Activated effector memory CD4-positive, alpha-beta T cell treated with Interleukin-2 at 50 U/mL for 16 hours (primary cell): ENCODE results near the gene DIP2C.
"Not testable (repeated sequence)": the region's sequence is repeated elsewhere in the genome, so short reads cannot be mapped to it uniquely, and the experiment has no call there.

Experiments used
- DNase-seq: peaks from one replicate; pipeline ENCODE4 v3.0.0-alpha.2; 2020

DIP2C gene, protein sequence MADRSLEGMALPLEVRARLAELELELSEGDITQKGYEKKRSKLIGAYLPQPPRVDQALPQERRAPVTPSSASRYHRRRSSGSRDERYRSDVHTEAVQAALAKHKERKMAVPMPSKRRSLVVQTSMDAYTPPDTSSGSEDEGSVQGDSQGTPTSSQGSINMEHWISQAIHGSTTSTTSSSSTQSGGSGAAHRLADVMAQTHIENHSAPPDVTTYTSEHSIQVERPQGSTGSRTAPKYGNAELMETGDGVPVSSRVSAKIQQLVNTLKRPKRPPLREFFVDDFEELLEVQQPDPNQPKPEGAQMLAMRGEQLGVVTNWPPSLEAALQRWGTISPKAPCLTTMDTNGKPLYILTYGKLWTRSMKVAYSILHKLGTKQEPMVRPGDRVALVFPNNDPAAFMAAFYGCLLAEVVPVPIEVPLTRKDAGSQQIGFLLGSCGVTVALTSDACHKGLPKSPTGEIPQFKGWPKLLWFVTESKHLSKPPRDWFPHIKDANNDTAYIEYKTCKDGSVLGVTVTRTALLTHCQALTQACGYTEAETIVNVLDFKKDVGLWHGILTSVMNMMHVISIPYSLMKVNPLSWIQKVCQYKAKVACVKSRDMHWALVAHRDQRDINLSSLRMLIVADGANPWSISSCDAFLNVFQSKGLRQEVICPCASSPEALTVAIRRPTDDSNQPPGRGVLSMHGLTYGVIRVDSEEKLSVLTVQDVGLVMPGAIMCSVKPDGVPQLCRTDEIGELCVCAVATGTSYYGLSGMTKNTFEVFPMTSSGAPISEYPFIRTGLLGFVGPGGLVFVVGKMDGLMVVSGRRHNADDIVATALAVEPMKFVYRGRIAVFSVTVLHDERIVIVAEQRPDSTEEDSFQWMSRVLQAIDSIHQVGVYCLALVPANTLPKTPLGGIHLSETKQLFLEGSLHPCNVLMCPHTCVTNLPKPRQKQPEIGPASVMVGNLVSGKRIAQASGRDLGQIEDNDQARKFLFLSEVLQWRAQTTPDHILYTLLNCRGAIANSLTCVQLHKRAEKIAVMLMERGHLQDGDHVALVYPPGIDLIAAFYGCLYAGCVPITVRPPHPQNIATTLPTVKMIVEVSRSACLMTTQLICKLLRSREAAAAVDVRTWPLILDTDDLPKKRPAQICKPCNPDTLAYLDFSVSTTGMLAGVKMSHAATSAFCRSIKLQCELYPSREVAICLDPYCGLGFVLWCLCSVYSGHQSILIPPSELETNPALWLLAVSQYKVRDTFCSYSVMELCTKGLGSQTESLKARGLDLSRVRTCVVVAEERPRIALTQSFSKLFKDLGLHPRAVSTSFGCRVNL (N-terminal part only)

DNA sequence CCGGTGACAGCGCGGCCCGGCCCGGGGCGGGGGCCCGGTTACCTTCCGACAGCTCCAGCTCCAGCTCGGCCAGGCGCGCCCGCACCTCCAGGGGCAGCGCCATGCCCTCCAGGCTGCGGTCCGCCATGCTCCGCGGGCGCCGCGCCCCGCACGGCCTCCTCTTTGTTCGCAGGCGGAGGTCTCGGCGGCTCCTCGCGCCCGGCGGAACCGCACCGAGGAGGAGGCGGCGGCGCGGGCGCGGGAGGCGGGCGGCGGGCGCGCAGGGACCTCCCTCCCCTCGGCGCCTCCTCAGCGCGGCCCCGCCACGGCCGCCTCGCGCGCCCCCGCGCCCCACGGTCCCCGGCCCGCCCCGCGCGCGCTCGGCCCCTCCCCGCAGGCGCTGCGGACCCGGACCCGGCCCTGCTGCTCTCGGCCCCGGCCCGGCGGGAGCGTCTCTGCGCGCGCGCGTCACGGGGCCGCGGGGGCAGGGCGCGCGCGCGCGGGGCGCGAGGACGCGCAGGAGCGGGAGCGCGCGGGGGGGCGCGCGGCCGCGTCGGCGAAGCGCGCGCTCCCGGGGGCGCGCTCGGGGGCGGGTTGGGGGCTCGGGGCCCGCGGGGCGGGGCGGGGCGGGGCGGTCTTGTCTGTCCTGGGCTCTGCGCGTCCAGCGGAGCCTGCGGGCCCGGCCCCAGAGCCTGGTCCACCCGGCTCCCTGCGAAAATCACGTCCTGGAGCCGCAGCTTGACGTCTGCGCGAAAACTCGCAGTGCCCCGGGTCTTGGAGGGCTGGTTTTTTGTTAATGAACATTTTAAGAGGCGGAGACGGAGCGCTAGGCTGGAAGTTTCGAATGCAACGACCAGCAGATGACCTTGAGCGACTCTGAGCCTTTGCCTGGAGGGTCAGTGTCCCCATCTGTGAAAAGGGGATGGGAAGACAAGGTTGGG, at the start of gene DIP2C:
TSS of gene DIP2C (minus strand) at position 217 of the 920 bp plus-strand sequence. CDS start at position 127, 90 bp downstream.
- no peak for DNase-seq

DNA sequence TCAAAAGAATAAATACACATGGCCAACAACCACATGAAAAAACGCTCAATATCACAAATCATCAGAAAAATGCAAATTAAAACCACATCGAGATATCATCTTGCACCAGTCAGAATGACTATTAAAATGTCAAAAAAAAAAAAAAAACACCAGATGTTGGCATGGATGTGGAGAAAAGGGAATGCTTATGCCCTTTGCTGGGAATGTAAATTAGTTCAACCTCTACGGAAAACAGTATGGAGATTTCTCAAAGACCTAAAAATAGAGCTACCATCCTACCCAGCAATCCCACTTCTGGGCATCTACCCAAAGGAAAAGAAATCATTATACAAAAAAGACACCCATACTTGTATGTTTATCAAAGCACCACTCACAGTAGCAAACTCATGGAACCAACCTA, 45.0 kb upstream of the DIP2C start:
- no peak for DNase-seq

DNA sequence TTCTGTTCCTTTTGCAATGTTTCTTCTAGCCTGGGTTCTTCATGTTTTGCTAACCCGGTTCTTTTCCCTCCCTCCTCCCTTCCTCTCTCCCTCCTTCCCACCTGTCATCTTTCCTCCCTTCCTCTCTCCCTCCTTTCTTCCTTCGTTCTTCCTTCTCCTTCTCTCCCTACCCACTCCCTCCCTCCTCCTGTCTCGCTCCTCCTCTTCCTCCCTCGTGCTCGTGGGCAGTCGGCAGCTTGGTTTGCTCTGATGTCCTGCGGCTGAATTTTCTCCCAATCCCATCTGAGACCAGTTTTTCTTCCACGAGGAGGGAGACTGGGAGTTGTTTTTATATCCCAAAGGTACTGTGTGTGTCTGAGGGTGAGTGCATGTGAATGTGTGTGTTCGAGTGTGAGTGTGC, 43.6 kb upstream of the DIP2C start:
- no peak for DNase-seq

DNA sequence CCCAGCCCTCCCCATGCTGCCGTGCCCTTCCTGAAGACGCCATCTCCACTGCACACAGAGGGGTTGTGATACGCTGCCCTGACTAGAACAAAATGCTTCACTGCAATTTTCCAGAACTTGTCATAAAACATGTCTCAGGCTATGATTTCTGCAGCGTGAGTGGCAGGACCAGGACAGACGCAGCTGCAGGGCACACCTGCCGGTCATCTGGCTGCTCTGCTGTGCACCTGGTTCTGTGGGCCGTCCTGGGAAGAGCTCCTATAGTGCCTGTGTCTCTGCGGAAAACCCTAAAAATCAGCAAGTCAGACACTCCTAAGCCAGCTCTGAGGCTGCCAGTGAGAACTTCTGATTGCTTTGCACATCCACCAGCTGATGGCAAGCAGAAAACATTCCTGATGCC, 39.7 kb upstream of the DIP2C start:
- DNase-seq = no peak

DNA sequence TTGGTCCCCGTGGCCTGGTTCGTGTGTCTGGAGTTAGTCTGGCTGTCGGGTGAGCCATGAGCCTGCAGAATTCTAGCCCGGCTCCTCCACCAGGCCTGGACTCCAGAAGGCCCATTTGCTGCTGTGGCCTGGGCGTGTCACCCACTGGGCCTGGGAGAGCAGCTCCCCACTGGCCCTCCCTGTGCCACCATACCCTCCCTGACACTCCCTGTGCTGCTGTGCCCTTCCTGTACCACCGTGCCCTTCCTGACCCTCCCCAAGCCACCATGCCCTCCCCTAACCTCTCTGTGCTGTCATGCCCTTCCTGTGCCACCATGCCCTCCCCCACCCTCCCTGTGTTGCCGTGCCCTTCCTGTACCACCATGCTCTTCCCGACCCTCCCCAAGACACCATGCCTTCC, 39.1 kb upstream of the DIP2C start:
- DNase-seq = no peak

DNA sequence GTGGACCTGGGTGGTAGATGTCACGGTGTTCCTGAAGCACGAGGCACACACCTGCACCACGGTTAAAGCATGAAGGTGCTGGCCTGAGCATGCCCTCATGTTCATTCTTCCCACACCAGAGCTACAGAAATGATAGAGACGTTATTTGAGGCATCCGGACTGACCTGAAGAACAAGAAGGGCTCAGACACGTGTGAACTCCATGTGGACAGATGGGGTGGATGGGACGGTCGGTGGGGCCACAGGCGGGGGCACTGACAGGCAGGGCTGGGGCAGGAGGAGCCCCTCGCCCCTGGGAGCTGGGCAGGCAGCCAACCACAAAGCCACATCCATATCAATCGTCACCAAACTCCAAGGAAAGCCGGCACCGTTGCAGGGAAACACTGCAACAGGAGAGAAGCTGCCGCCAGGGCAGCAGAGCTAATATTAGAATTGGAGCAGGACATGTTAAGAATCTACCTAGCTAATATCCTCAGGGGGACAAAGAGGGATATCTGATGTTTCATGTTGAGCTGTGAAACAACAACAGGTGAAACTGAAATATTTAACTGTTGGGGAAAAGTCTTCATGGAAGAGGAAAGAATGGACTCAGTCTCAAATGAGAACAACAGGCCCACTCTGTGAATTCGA, 37.8 kb upstream of the DIP2C start:
- no peak for DNase-seq

DNA sequence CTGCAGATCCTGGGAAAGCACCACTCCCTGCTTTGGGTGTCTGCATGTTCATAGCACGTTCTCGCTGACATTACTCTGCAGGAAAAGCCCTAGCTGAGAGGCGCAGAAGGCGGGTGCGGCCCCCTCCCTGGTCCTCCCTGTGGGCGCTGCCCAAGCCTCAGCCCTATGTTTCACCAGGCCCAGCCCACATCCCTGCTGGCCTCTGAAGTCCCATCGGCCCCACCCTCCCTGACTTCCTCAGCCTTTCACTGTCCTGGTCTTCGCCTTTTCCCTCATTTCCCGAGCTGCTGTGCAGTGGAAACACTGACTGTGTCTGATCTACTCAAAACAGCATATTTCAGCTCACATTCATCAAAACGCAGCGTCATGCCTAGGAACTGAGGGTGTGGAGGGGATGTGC, 36.3 kb upstream of the DIP2C start:
- DNase-seq = no peak

DNA sequence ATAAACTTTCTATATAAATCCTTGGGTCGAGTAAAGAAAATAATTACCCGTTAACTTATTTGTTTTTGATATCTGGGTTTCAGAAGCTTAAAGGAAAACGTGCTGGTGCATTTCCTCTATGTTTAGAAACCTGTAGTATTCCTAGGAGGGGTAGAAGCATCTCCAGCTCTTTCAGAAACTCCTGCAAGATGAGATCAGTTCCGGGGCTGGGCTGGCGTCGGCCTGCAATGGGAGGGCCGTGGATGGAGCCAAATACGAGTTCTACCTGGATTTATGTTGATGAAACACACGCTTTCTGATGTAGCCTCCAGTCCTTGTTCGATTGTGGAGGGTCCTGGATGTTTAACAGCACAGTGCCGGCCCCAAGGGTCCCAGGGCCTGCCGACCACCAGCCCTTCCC, 35.8 kb upstream of the DIP2C start:
- no peak for DNase-seq

DNA sequence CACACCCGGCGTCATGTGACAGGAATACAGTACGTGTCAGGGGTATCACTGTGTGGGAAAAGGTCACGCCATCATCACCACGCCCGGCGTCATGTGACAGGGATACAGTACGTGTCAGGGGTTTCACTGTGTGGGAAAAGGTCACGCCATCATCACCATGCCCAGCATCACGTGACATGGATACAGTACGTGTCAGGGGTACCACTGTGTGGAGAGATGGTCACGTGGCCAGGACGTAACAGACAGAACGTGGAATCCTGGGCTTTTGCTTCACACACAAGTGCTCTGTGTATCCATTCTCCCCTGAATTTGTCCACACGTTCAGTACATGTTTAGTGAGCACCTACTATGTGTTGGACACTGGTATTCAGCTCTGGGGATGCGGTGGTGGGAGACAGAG, 34.5 kb upstream of the DIP2C start:
- no peak for DNase-seq

DNA sequence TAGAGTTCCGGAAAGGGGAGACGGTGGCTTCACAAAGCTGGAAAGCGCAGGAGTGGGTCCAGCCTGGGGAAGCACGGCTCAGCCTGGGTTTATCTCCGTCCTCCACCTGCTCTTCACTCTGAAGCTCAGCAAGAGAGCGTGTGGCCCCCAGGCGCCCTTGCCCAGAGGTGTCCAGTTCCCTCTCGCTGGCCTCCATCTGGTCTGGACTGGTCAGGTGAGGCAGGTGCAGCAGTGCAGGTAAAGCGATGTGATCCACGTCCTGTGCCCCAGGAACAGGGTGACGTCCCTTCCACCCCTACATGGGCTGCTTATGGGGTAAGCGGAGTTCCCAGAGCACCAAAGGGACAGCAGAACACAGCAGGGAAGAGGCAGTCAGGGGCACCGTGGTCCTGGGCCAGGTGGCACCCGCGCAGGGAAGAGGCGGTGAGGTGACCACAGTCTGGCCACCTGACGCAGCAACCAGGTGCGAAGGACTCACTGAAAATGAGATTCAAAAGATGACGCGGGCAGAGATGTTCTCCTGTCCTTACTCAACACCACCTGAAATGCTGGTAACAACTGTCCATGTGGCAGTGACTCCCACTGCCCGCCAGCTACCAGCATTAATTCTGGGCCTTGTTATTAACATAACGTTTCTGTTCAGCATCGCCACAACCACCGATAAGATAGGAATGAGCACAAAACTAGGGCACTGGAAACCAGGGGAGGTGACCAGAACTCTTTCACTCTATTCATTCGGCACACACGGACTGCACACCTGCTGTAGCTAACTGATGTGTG, 33.0 kb upstream of the DIP2C start:
- DNase-seq = no peak

DNA sequence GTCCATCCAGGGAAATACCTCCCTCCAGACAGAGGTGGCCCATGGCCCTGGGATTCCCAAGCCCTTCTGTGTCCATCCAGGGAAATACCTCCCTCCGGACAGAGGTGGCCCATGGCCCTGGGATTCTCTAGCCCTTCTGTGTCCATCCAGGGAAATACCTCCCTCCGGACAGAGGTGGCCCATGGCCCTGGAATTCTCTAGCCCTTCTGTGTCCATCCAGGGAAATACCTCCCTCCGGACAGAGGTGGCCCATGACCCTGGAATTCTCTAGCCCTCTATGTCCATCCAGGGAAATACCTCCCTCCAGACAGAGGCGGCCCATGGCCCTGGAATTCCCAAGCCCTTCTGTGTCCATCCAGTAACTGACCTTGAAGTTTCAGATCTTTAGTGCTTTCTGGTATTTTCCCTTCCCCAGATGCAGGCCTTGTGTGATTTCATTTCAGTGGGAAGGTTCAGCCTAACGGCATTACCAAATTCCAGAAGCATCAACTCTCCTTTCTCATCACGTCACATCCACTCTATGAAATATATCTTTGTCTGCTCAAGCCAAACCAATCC, 28.8 kb upstream of the DIP2C start:
- DNase-seq = no peak

DNA sequence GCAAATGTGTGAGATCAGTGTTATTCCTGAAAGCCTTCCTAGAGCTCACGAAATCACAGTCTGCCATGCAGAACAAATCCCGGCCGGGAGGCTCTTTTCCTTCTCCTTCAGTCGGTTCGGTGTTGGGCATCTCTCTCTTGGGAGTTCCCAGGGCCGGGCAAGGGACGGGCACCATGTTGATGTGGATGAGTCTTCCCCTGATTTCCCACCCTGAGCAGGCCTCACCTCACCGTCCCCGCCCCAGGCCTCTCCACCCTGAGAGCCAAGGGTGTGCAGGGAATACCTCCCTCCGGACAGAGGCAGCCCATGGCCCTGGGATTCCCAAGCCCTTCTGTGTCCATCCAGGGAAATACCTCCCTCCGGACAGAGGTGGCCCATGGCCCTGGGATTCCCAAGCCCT, 28.0 kb upstream of the DIP2C start:
- DNase-seq = no peak

DNA sequence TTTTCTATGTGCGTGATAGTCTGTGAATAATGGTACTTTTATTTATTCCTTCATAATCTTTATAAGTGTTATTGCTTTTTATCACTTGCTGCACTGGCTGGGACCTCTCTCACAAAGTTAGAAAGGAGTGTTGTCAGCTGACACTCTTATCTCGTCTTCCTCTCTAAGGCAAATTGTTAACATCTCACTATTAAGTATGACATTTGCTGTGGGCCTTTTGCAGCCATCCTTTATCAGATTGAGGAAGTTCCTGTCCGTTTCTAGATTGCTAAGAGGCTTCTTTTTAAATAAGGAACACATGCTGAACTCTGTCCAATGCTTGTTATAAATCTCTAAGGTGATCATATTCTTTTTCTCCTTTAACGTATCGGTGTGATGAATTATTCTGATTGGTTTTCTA, 27.4 kb upstream of the DIP2C start:
- DNase-seq = no peak

DNA sequence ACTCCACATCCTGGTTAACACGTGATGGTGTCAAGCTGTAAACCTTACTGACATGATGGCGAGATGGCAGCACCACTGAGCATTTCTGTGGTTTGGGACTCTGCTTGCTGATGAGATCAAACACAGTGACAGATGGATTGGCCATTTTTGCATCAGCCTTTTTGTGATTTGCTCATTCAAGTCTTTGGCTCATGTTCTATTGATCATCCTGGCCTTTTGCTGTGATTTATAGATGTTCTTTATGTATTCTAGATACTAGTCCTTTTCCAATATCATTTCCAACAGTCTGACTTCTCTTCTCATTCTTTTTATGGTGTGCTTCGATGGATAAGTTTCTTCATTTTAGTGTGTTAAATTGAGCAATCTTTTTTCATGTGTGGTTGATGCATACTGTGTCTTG, 24.7 kb upstream of the DIP2C start:
- DNase-seq = no peak

DNA sequence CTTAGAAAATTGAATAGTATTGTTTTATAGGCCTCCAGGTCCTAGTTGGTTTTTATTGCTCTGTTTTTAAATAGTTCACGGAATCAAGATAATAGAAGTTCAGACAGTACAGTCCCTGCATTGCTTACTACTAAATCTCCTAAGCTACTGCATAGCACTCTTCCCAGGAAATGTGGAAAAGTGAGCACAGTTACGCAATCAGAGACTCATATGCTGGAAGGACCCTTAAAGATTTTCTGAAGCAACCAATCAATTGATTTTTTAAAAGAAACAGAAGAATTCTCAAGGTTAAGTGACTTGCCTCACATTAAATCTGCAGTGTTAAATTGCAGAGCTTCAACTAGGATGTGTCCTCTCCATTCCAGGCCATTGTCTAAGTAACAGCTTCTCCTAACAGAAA, 23.1 kb upstream of the DIP2C start:
- no peak for DNase-seq

DNA sequence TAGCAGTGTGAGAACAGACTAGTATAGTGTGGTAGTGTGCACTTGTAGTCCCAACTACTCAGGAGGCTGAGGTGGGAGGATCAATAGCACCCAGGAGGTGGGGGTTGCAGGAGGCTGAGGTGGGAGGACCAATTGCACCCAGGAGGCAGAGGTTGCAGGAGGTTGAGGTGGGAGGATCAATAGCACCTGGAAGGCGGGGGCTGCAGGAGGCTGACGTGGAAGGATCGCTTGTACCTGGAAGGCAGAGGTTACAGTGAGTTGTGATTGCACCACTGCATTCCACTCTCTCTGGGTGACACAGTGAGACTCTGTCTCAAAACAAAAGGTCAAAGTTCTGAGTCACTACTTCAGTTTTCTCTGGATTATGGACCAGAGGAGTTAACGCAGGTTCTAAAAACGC, 22.6 kb upstream of the DIP2C start:
- no peak for DNase-seq

DNA sequence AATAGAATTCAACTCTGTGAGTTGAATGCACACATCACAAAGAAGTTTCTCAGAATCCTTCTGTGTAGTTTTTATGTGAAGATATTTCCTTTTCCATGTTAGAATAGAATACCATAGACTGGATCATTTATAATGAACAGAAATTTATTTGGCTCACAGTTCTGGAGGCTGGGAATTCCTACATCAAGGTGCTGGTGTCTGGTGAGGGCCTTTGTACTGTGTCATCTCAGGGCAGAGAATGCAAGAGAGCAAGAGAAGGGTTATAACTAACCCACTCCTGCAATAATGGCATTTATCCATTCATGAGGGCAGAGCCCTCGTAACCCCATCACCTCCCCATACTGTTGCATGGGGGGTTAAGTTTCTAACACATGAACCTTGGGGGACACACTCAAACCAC, 18.4 kb upstream of the DIP2C start:
- no peak for DNase-seq

DNA sequence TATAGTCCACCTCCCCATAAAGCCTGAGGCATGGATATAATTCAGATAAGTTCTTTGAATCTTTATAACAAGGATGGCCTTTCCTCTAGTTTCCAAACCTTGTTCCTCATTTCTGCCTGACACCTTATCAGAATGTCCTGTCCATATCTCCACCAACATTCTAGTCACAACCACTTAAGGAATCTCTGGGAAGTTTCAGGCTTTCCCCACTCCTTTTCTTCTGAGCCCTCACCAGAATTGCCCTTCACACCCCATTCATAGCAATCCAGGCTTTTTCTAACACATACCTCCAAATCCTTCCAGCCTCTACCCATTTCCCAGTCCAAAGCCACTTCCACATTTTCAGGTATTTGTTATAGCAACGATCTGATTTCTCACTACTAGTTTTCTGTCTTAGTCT, 18.0 kb upstream of the DIP2C start:
- DNase-seq = no peak

DNA sequence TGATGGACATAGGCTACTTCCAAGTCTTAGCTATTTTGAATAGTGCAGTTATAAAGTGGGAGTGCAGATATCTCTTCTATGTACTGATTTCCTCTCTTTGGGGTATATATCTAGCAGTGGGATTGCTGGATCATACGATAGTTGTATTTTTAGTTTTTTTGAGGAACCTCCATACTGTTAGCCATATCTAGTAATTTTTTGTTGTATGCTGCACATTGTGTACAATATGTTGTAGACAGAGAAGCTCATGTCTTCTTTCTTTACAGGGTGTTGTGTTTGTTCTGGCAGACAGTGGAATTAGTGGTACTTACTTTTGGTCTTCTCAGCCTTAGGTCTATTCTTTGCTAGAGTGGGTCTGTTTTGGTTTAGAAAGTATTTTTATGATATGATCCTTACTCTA, 13.7 kb upstream of the DIP2C start:
- no peak for DNase-seq

DNA sequence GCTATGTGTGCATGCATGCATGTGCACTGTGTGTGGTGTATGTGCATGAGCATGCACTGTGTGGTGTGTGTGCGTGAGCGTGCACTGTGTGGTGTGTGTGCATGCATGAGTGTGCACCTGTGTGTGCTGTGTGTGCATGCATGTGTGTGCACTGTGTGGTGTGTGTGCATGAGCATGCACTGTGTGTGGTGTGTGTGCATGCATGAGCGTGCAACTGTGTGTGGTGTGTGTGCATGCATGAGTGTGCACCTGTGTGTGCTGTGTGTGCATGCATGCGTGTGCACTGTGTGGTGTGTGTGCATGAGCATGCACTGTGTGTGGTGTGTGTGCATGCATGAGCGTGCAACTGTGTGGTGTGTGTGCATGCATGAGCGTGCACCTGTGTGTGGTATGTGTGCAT, 10.7 kb upstream of the DIP2C start:
- not testable (repeated sequence) for DNase-seq
